ENCODE data around the gene SLIT1.

DNA sequence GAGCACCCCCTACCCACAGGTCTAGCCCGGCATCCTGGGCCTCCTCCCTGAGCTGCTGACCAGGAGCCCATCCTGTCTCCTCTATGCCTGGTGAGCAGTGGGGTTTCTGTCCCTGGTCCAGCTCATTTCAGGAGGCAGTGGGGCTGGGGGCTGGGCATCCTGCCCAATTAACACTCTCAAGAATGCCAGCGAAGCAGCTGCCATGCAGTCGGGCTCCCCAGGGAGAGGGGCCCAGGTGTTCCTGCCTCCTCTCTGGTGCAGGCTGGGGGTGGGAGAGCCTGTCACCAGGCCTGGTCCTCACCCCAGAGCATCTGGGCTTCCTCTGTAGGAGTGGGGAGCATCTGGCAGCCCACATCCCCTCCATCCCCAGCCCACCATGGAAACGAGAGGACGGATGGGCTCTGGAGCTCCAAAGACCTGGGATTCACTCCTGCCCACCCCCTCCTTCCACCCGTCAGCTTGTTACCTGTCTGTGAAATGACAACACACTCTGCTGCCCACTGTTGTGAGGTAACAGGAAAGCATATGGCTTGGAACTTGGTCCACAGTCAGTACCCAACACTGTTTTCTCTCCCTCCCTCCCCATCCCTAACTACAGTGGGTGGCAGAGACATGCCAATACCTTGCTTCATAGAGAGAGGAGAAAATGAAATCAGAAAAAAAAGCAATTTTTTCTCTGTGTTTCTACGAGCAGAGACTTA, 69.1 kb downstream of the SLIT1 start:
- TF ChIP-seq EZH2phosphoT487 (IDR thresholded peaks at IDR 0.05; ENCODE audit: insufficient read depth, low read depth): no peak
- TF ChIP-seq EZH2 (IDR thresholded peaks at IDR 0.05; ENCODE audit: insufficient read depth, poor library complexity, severe bottlenecking): no peak

Measured in GM23248 (cell line).